ENCODE measurements around the gene GOT1.

GOT1 gene

DNA sequence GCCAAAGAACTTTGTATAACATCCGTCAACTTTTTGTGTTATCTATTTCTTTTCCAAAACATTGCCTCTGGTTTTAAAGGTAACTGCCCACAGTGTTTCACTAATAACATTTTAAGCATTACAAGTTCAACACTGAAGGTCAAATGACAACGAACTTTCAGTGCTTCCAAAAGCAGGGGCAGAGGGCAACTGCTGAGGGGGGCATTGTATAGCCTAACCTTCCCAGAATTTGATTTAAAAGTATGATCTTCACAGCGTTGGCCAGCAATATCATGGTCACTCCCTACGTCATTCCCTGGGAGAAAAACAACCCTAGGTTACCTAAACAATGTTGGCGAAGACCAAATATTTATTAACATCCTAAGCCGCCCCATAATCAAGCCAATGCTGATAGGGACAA lies 2.5 kb upstream of the GOT1 start:
- no peak for DNase-seq

DNA sequence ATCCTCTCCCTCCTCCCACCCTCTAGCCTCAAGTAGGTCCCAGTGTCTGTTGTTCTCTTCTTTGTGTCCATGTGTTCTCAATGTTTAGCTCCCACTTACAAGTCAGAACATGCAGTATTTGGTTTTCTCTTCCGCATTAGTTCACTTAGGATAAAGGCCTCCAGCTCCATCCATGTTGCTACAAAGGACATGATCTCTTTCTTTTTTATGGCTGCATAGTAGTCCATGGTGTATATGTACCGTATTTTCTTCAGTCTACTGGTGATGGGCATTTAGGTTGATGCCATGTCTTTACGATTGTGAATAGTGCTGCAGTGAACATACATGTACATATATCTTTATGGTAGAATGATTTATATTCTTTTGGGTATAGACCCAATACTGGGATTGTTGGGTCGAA lies 1.6 kb upstream of the GOT1 start:
- DNase-seq: no peak

DNA sequence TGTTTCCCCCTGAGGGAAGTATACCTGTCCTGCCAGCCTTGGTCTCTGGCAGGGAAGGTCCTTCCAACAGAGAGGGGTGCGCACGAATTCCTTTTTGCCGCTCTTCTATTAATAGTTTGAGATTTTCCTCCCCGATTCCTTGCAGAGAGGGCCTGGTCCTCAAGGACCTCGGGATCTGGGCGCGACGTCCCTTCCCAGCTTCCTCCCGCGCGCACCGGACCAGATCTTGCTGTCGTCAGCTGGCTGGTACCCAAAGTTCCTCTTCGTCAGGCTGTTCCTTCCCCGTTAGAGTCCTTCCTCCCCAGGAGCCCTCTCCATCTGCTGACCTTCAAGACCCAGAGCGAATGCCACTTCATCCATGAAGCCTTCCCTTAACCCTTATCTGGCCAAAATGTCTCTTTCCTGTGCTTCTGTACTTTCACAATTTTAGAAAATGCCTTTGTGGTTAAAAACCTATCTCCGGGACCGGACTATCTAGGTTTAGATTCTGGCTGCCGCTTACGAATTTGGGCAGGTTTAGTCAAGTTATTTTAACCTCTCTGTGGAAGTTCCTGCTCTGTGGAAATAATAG lies 851 bp upstream of the GOT1 start:
- DNase-seq: peak in 1 of 3 experiments; percentile 66

DNA sequence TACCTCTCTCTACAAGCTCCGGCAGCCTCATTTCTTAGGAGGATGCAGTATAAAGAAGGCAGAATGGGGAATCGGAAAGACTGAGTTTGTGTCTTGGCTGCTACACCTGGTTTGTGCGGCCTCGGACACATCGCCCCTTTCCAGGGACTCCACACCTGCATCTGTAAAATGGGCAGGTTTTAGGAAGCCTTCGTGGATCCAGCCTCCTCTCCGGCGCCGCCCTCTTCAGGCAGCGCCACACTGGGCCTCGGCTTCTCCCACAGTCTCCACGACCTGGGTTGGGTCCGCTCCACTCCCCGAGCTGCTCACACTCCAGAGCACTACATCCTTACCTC lies 341 bp downstream of the GOT1 start:
- DNase-seq: no peak

DNA sequence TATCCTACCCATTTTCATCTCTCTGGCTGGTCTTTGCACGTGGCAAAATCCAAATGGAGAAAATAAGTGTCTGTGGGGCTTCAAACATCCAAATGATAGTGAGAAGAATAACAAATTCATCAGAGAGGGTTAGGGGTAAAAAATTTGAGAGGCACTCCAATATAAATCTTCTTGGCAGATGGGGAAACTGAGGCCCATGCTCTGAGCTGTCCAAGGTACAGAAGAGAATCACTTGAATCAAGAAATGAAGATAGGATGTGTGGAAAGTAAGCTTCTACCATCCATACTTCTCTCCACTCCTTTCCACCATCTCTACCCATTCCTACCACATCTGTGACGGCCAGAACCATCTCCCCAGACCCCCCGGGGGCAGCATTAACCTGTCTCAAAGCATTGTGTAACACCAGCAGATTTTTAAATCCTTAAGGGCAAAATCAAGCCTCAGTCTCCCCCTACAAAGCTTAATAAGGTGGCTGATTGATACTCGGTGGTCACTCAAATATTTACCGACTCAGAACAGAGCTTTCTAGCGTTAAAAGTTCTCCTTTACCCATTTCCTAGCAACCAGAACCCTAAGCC lies 818 bp downstream of the GOT1 start:
- no peak for DNase-seq

DNA sequence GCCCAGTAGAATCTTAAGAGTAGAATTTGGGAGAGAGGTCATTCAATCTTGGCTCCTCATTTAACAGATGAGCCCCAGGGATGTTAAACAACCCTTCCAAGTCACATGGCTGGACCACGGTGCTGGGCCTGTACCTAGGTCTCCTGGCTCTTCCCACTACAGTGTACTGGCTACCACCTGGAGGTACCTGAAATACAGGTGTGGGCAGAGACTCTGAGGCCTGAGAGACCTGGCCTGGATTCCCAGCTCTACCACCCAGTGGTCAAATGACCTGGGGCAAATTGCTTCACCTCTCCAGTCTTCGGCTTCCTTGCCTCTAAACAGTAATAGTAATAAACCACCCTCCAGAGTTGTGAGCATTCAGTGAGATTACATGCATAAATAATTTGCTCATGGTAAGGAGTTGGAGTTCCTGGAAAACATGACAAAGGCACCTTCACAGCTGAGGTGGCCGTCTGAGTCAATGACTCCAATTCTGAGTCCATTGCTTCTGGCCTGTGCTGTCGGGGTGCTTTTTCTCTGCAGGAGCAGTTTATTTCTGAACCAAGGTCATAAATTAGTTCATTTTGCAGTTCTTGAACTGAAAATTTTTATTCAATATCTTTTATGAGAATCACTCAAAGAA lies 2.7 kb downstream of the GOT1 start:
- no peak for DNase-seq

DNA sequence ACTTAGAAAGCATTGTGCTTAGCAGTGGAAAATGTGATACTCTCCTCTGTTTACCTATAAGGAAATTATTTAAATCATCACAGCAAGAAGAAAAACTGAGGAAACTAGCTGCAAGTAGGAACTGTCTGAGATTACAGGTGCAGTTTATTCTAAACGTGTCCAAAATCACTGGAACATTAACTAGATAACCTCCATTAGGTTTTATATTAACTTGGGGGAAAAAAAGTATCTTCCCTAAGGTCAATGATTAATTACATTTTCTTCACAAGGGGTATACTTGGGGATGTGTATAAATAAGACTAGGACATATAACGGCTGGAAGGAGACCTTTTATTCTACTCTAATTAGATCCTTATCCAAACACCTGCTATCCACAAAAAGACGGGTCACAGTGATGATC lies 3.7 kb downstream of the GOT1 start:
- DNase-seq: no peak

DNA sequence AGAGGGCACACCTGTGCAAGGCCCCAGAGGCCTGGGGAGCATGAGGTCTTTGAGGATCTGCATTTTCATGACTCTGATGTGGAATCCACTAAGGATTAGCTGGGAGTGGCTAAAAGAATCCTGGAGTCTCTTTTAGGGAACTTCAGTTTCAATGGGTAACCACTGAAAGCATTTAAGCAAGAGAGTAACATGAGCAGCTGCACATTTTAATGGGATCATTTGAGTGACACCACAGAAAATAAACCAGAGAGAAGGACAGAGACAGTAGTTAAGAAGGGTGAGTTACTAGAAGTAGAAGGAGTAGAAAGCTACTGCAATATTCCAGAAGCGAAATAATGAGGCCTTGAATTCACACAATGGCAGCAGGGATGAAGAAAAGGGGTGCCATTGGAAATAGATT lies 5.2 kb downstream of the GOT1 start:
- no peak for DNase-seq

DNA sequence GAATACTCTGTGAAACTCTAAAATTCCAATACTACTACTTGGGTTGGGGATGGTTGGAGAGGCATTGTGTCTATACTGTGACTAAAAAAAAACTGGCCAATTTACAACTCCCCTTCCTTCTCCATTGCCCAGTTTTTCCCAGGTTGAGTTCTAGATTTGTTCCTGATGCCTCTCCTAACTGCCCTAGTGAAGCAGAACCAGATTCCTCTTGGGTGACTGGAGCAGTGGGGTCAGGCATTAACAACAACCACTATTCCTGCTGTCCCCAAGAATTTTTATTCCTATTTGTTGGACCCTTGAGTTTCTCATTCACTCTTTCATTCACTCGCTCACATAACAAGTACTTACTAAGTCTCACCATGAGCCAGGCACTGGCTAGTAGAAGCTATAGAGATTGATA lies 5.8 kb downstream of the GOT1 start:
- DNase-seq: no peak

DNA sequence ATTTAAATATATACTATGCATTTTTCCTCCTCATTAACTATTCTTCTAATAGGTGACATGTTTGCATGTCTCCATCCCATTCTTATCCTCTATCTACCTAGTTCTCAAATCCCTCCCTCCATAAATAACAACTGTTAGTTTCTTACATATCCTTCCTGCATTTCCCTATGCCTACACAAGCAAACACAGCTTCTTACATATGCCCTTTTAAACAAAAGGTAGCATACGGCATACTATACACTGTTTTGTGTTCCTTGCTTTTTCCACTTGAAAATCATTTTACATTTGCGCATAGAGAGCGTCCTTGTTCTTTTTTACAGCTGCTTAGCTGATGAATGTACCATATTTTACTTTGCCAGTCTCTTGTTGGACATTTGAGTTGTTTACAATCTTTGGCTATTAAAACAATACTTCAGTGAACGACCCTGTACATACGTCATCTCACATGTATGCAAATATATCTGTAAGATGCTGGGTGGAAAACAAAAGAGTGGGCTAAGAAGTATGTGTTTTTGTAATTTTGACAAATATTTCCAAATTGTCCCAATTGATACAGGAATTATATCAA lies 7.8 kb downstream of the GOT1 start:
- no peak for DNase-seq

DNA sequence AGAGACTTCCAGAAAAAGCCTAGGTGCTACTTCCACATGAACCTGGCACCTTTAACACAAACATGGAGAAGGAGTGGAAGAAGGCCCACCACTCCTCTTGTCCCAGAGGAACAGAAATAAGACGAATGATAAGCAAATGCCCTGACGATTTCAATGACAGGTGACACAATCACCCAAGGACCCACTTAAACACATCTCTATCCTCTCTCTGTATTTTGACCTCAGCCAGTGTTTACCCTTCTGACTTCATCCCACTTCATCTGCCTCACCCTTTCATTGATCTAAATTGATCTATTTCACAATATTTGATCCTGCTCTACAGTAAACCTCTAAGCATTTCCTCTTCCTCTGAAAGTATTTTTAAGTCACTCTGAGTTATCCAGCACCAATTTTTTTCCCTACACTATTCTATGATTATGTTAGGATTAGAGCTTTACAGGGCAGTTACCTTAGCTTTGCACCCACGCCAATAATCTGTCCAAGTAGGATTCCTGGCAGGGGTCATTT lies 9.1 kb downstream of the GOT1 start:
- no peak for DNase-seq

DNA sequence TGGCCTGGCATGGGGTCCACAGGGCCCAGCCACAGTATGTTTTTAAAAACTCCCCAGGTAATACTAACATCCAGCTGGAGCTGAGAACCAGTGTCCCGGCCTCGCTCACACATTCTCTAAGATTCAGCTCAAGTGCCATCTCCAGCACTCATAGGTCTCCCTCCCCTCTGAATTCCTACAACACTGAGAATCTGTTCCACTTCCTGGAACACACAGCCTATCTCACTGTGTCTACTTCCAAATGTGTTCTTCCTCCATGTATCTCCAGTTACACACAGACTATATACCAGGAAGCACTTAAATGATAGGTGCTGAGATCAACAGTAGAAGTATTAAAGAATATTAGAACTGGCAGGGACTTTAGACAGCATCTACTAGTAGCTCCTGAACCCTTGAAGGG lies 10.7 kb downstream of the GOT1 start:
- no peak for DNase-seq

DNA sequence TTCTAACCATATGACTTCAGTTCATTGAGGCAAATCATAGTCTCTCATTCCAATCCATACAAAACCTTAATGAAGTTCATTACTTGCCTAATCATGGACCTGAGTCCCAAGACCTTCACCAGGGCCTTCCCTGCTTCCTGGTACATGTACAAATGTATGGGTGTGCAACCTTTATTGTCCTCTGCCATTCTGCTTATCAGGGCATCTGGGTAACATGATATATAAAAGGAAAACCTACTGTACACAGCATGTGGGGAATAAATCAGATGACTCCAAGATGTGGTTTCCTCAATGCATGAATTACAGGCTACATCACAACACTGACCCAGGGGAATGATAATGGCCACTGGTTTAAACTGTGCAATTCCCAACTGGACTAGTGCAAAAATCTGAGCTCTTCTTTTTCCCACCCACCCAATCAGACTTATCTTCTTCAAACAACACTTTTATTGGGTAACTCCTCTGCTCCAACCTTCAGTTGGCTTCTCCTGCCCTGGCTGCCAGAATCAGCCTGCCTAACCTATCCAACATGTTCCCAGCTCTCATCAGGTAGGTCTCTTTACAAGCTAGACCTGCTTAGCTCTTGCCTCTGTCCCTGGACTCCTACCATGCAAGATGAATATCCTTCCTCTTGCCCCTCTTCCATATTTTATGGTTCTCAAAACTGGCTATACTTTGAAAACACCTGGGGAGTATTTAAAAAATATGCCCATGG lies 11.4 kb downstream of the GOT1 start:
- no peak for DNase-seq

DNA sequence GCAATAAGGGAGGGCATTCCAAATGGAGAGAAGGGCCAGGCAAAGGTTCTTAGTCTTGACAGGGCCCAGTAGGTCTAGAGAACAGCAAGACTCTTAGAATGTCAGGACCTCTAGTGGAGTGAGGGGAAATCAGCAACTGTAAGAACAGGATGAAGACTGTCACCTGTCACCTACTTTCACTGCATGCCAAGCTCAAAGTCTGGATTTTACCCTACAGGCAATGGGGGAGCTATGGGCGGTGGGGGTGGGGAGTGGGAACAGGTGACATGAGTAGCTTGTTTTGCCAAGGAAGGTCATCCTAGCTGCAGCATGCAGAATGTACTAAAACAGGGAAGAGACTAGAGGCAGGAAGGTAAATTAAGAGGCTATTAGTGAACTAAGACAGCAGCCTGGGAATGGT lies 18.3 kb downstream of the GOT1 start:
- DNase-seq: no peak

DNA sequence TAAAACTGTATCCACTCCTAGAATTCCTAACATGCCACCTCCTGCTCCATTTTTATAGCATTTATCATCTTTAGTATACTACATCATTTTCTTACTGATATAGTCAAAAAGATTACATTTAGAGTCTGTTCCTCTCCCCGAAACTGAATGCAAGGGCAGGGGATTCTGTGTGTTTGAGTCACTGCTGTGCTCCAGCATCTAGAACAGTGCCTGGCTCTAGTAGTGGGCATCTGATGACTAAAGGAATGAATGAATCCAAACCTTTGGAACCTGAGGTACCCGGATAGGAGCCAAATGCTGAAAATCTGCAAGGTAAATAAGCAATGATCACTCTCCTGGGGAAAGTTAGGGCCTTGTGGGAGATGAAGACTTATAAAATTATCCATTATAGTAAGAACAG lies 18.9 kb downstream of the GOT1 start:
- no peak for DNase-seq

DNA sequence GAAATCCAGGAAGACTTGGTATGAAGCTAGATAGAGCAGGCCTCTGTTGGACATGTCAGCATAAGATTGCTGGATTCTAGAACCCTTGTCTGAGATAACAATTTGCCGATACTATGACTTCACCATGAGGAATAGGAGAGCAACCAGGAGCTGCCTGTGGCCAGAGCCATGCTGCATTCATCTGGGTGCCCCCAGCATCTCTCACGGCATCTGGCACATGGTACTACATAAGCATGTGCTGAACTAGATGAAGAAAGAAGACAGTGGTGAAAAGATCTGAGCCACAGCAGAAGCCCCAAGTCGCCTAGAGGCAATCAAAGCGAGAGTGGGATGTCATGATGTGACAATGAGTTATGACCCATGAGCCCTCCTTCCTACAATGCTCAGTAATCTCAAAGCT lies 19.5 kb downstream of the GOT1 start:
- DNase-seq: no peak

DNA sequence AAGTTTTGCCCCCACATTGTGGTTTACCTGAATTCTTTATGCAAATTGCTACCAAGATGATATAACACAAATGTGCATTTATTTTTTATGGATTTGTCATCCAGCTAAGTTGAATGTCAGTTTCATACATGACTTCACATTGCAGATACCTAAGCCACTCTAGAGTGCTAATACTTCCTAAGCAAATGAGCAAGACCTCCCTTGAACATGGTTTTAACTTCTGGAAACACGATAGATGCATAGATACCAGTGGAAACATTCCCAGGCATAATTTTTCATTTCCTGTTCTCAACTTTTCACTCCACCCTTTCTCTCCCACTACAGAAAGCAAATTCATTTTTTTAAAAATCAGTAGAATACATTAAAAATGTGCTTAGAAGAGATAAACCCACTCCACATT lies 20.3 kb downstream of the GOT1 start:
- DNase-seq: no peak

DNA sequence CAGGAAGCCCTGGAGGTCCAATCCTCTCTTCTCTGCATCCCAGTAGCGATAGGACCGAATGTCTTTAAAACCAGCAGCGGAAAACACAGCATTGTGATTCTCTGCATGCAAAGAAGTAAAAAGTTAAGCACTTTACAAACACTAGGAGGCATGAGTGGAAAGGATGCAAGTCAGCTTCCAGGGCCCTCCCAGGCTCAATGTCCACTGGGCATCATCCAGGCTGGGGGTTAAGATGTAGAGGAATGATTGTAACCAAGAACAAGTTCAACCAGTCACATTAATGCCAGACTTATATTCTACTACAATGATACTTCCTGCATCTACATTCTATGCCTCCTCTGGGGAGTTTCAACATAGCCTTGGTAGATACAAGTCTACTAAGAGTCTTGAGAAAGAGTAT lies 24.3 kb downstream of the GOT1 start:
- no peak for DNase-seq

DNA sequence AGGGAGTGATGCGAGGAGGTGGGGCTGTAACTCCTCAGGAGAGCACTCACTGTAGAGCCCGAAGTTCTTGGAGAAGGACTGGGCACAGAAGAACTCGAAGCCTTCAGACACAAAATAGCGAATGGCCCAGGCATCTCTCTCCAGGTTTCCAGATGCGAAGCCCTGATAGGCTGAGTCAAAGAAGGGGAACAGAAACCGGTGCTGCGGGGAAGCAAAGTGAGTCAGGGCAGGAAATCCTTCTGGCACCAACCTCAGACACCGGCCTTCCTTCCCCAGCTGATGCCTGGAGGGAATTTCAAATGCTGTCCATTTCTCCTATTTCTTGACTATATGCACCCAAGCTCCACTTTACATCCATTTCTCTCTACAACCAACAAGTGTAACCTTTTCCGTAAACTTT lies 26.8 kb downstream of the GOT1 start:
- no peak for DNase-seq

DNA sequence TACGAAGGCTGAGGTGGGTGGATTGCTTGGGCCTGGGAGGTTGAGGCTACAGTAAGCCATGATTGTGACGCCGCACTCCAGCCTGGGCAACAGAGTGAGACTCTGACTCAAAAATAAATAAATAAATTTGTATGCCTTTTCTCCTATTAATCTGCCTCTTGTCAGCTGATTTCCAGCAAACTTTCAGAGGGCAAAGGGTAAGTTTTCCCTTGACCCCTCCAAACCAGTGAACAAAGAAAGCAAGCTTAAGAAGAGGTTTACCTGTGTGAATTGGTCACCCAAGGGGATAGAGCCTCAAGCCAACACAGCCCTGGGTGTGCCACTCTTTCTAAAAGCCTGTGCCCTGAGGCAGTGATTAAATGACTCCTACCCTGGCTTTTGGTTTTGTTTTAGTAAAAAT lies 30.8 kb downstream of the GOT1 start:
- DNase-seq: no peak

DNA sequence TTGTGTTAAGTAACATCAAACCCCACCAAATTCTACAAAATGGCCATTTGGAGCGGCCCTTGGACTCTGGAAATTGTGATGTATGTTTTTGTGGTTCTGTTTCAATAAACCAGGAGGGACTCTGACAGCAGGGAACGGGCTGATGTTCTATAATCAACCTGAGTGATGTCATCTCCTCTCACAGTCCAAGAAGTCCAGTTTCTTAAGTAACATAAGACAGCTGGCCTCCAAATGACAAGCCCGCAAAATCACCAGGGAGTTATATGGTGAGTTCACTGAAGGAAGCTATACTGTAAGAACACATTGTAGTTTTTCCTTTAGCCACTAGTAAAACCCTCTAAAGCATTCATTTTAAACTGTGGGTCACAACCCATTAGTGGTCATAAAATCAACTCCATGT lies 34.0 kb downstream of the GOT1 start:
- DNase-seq: no peak

DNA sequence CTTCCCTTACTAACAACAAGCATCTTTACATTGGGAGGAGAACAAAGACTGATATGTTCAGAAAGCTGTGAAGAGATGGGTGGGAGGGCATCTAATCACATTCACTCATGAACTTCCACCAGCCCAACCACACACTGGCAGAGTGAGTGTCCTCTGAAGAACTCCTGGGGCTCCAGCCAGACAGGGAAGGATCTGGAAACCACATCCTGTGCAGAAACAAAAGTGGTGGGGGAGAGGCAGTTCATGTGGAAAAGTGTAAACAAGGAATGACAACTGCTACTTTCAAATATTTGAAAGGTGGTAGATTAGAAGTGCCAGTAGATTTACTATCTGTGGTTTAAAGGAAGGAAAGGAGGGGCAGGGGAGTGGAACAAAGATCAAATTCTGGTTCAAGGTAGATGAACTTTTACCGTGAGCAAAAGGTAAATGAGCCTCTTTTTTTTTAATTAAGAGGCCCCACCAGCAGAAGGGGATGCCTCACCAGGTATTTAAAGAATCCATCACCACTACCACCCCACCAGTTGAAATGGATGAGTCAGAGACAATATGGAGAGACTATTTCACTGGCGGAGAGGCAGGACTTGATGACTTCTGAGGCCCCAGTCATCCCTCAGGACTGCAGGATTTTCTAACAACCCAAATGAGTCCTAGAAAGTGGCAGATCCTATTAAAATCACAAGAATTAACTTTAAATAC lies 34.5 kb downstream of the GOT1 start:
- peak in 1 of 3 experiments; percentile 21 for DNase-seq

DNA sequence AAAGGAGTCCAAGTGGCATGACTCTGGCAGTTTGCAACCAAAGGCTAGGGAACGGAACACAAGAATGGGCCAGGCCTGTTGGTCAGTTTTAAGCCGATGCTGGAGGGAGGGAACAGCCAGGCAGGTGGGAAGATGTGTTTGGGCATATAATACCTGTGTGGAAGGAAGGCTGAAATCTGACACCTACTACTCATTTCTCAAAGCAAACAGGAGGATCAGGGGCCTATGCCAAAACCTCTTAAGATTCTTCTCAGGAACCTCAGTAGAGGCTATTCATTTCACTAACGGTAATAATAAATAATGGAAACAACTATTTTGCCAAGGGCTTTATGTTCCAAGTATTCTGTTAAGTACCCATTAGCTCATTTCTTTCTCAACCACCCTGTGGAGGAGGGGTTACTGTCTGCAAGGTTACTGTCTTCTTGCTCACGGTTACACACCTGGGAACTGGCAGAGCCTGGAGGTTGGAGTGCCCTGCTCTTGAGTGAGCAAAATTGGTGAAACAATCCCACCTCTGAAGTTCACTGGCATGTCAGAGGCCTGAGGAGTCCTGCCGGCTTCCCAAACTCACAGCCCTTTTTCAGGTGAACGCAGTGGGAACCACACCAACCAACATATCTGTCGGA lies 35.5 kb downstream of the GOT1 start:
- DNase-seq: peak in 2 of 3 experiments; percentile 13 to 59
